Measurements from ENCODE around the gene ELAVL2. TPM values are rescaled to one million over a fixed set of nuclear protein-coding genes. Genes with fewer than 3 reads are reported as not detected.

ELAVL2 gene
- total and polyA plus RNA-seq, 9 of the 15 experiments (the other 6 are each of a cell fraction or from before 2014, with no cell fraction given): not detected

DNA sequence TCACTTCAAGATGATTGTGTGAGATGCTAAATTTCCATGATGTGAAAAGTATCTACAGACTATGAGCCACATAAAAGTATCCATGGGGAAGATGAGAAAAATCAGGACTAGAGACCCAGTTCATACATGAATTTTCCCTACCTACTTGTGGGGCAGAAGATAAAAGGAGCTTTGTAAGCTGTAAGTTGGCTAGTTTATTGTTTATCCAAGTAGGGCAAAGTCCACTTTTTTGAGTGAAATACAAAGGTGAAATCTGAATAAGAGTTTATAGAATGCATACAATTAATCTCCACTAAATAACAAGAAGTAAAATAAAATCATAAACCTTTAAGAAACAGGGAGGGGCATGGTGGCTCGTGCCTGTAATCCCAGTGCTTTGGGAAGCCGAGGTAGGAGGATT, 160.4 kb downstream of the ELAVL2 start:
- TF ChIP-seq NCOA6 (IDR thresholded peaks at IDR 0.05) (no peak), ZFP1 (CRISPR knock-in tag; IDR thresholded peaks at IDR 0.05) (no peak), ZNF41 (CRISPR knock-in tag; conservative IDR thresholded peaks at IDR 0.05) (no peak), MCM2 (IDR thresholded peaks at IDR 0.05; ENCODE audit: low read depth) (no peak), CBFB (CRISPR knock-in tag; IDR thresholded peaks at IDR 0.05) (no peak), CREM (IDR thresholded peaks at IDR 0.05; ENCODE audit: low read depth) (no peak), CSDE1 (IDR thresholded peaks at IDR 0.05) (no peak), BRCA1 (IDR thresholded peaks at IDR 0.05) (no peak), BRCA1 (CRISPR knock-in tag; IDR thresholded peaks at IDR 0.05) (no peak), TGIF2 (CRISPR knock-in tag; IDR thresholded peaks at IDR 0.05) (no peak), NR2F6 (CRISPR knock-in tag; IDR thresholded peaks at IDR 0.05) (no peak)
- TF ChIP-seq, protein P1, sequence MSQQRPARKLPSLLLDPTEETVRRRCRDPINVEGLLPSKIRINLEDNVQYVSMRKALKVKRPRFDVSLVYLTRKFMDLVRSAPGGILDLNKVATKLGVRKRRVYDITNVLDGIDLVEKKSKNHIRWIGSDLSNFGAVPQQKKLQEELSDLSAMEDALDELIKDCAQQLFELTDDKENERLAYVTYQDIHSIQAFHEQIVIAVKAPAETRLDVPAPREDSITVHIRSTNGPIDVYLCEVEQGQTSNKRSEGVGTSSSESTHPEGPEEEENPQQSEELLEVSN (IDR thresholded peaks at IDR 0.05; ENCODE audit: borderline replicate concordance in 1 of 2, extremely low read depth in 1 of 2, insufficient read depth in 1 of 2, insufficient read length in 1 of 2, low read depth in 1 of 2, low read length in 1 of 2, poor library complexity in 1 of 2, severe bottlenecking in 1 of 2): no peak
- TF ChIP-seq, protein P2, sequence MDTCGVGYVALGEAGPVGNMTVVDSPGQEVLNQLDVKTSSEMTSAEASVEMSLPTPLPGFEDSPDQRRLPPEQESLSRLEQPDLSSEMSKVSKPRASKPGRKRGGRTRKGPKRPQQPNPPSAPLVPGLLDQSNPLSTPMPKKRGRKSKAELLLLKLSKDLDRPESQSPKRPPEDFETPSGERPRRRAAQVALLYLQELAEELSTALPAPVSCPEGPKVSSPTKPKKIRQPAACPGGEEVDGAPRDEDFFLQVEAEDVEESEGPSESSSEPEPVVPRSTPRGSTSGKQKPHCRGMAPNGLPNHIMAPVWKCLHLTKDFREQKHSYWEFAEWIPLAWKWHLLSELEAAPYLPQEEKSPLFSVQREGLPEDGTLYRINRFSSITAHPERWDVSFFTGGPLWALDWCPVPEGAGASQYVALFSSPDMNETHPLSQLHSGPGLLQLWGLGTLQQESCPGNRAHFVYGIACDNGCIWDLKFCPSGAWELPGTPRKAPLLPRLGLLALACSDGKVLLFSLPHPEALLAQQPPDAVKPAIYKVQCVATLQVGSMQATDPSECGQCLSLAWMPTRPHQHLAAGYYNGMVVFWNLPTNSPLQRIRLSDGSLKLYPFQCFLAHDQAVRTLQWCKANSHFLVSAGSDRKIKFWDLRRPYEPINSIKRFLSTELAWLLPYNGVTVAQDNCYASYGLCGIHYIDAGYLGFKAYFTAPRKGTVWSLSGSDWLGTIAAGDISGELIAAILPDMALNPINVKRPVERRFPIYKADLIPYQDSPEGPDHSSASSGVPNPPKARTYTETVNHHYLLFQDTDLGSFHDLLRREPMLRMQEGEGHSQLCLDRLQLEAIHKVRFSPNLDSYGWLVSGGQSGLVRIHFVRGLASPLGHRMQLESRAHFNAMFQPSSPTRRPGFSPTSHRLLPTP (IDR thresholded peaks at IDR 0.05; ENCODE audit: borderline replicate concordance, extremely low read depth, insufficient read length): no peak
- no TSS peak for BruUV-seq (replicated peaks)
- Histone ChIP-seq H3K9me1 (ENCODE audit: control insufficient read depth, insufficient read depth, low read length) (no peaks in the 10 kb centered on the region), H3K27ac (ENCODE audit: extremely low read depth, low read depth, low read length) (no peak overlapping the region), H3K36me3 (ENCODE audit: control insufficient read depth, insufficient read depth, low read length) (no peaks in the 10 kb centered on the region), H3K9ac (ENCODE audit: insufficient read depth in 1 of 2, low read depth in 2 of 2, low read length in 2 of 2) (no peak overlapping the region), H3K9me3 (replicated peaks; ENCODE audit: control insufficient read depth, insufficient read depth, low read depth, low read length) (no peaks in the 10 kb centered on the region), H3K4me3 (no peak overlapping the region), H3K27me3 (ENCODE audit: control insufficient read depth in 2 of 2, insufficient read depth in 2 of 2, low read length in 2 of 2) (no peaks in the 10 kb centered on the region), H3K4me1 (replicated peaks in 1 of 2; ENCODE audit: control insufficient read depth in 2 of 2, insufficient read depth in 2 of 2, low read length in 2 of 2) (no peaks in the 10 kb centered on the region), H3K4me2 (ENCODE audit: insufficient read depth, low read length) (no peak overlapping the region), H2AFZ (ENCODE audit: low read depth, low read length) (no peak overlapping the region), H4K20me1 (replicated peaks; ENCODE audit: control insufficient read depth, insufficient read depth, low read length) (no peaks in the 10 kb centered on the region), H3K79me2 (ENCODE audit: control insufficient read depth, insufficient read depth, low read length) (no peaks in the 10 kb centered on the region)
- ATAC-seq (no peak), FAIRE-seq (no peak), DNase-seq (ENCODE audit: extremely low read depth in 1 of 4, low spot score in 3 of 4) (no peak)
- ChIA-PET CTCF (ENCODE audit: low intra/inter-chr PET ratio) (no interaction called here), POLR2A (no interaction called here)
- intact Hi-C loops (cut with micrococcal nuclease) (no loop called here), in situ Hi-C loops (cut with MboI) (no loop called here)
- WGBS (ENCODE audit: insufficient coverage, low coverage, missing lambda C conversion rate): no CpG with 5 or more reads among the region's 2 CpGs
